H1 (cell line): Measurements from ENCODE around the gene GNB3. TPM values are rescaled to one million over a fixed set of nuclear protein-coding genes. Genes with fewer than 3 reads are reported as not detected.

Experiments
- CTCF ChIA-PET: fragments of 300-600 bp; sonication (Branson Sonifier 250); formaldehyde crosslinking; loops from one replicate; lab custom pipeline; 2021; ENCODE audit not compliant: partially characterized antibody; lab: Charles Lee
- POLR2A ChIA-PET: fragments of 300-600 bp; sonication (Branson Sonifier 250); formaldehyde crosslinking; loops from one replicate; lab custom pipeline; 2021; ENCODE audit warnings: inconsistent platforms; ENCODE audit not compliant: partially characterized antibody; lab: Charles Lee
- DNase-seq, 2 experiments: peaks; one replicate each; pipeline versions ENCODE4 v3.0.0 to v3.0.0-alpha.2; 2010 to 2022; ENCODE audit warnings: low spot score in 2 of 2, low read depth in 1 of 2, mixed read lengths in 1 of 2
- FAIRE-seq: peaks from 2 replicates; lab custom pipeline; 2011; peaks lifted over from hg19 to GRCh38; lab: Jason Lieb, UNC
- H2AFZ ChIP-seq: 2 replicates; pipeline ENCODE4 v1.8.1; 2012; ENCODE audit warnings: low read length, inconsistent platforms
- H2AK5ac ChIP-seq: 2 replicates; pipeline ENCODE4 v1.6.1; 2013; ENCODE audit warnings: low read depth, low read length
- H2BK120ac ChIP-seq: replicated peaks from 2 replicates; pipeline ENCODE3; 2013; ENCODE audit warnings: low read depth, low read length, inconsistent platforms
- H2BK12ac ChIP-seq: 2 replicates; pipeline ENCODE4 v1.6.1; 2013; ENCODE audit warnings: low read depth, low read length
- H2BK15ac ChIP-seq: 2 replicates; pipeline ENCODE4 v1.6.1; 2013; ENCODE audit warnings: low read length
- H2BK20ac ChIP-seq: 2 replicates; pipeline ENCODE4 v1.6.1; 2013; ENCODE audit warnings: low read length
- H2BK5ac ChIP-seq: 2 replicates; pipeline ENCODE4 v1.6.1; 2013; ENCODE audit warnings: low read depth, low read length
- H3K14ac ChIP-seq: 2 replicates; pipeline ENCODE4 v1.6.1; 2013; ENCODE audit warnings: inconsistent platforms; ENCODE audit not compliant: insufficient read length
- H3K18ac ChIP-seq: 2 replicates; pipeline ENCODE4 v1.6.1; 2013; ENCODE audit warnings: low read length; ENCODE audit errors: extremely low read depth
- H3K23ac ChIP-seq: 2 replicates; pipeline ENCODE4 v1.6.1; 2013; ENCODE audit warnings: inconsistent platforms; ENCODE audit not compliant: insufficient read length
- H3K23me2 ChIP-seq: 2 replicates; pipeline ENCODE4 v1.6.1; 2013; ENCODE audit warnings: low read depth, low read length
- H3K27ac ChIP-seq: 2 replicates; pipeline ENCODE4 v1.6.1; 2011; ENCODE audit warnings: low read depth, low read length, inconsistent platforms
- H3K27me3 ChIP-seq, 4 experiments: replicated peaks in 1 of 4; 1 replicate in 1 of 4; 2 replicates in 3 of 4; pipeline versions ENCODE4 v1.6.1 to v1.8.1; 2011 to 2013; ENCODE audit warnings: low read length in 3 of 4, mild to moderate bottlenecking in 3 of 4, inconsistent platforms in 2 of 4, mixed read lengths in 2 of 4, moderate library complexity in 1 of 4; ENCODE audit not compliant: control insufficient read depth in 3 of 4, insufficient read depth in 3 of 4; ENCODE audit errors: extremely low read depth in 1 of 4
- H3K36me3 ChIP-seq, 4 experiments: 2 replicates each; pipeline versions ENCODE4 v1.6.1 to v1.8.1; 2011 to 2013; ENCODE audit warnings: mild to moderate bottlenecking in 4 of 4, low read length in 3 of 4, moderate library complexity in 2 of 4, control low read depth in 1 of 4, inconsistent platforms in 1 of 4; ENCODE audit not compliant: insufficient read depth in 4 of 4, control insufficient read depth in 2 of 4
- H3K4ac ChIP-seq: replicated peaks from 2 replicates; pipeline ENCODE3; 2013; ENCODE audit warnings: low read length, low read depth, mixed read lengths, inconsistent platforms; ENCODE audit not compliant: insufficient read length
- H3K4me1 ChIP-seq, 4 experiments: replicated peaks in 1 of 4; 1 replicate in 1 of 4; 2 replicates in 3 of 4; pipeline versions ENCODE4 v1.6.1 to v1.8.1; 2011 to 2013; ENCODE audit warnings: low read length in 3 of 4, inconsistent platforms in 2 of 4, mixed read lengths in 1 of 4; ENCODE audit not compliant: insufficient read depth in 4 of 4, control insufficient read depth in 3 of 4
- H3K4me2 ChIP-seq, 2 experiments: 2 replicates each; pipeline versions ENCODE4 v1.6.1 to v1.8.1; 2011 to 2013; ENCODE audit warnings: low read depth in 2 of 2, low read length in 2 of 2, control low read depth in 1 of 2, inconsistent platforms in 1 of 2, mild to moderate bottlenecking in 1 of 2; ENCODE audit not compliant: insufficient read depth in 1 of 2
- H3K4me3 ChIP-seq, 4 experiments: fragments of 200-600, 300-600 bp in 1 of 4; sonication (generic), shearing (Covaris generic), sonication (Bioruptor Twin) in 1 of 4; 2 replicates each; pipeline versions ENCODE4 v1.5.1 to v1.8.1; 2011 to 2016; ENCODE audit warnings: low read length in 4 of 4, low read depth in 3 of 4, control low read depth in 2 of 4, inconsistent platforms in 2 of 4, mild to moderate bottlenecking in 2 of 4, mixed read lengths in 1 of 4, moderate library complexity in 1 of 4; ENCODE audit not compliant: insufficient read depth in 2 of 4; ENCODE audit errors: extremely low read depth in 1 of 4
- H3K56ac ChIP-seq: replicated peaks from 2 replicates; pipeline ENCODE3; 2013; ENCODE audit warnings: low read depth, mild to moderate bottlenecking, mixed read lengths, low read length, inconsistent platforms; ENCODE audit not compliant: insufficient read length
- H3K79me1 ChIP-seq: 2 replicates; pipeline ENCODE4 v1.6.1; 2013; ENCODE audit warnings: low read depth, low read length, control low read depth
- H3K79me2 ChIP-seq, 2 experiments: 2 replicates each; pipeline versions ENCODE4 v1.6.1 to v1.8.1; 2012 to 2013; ENCODE audit warnings: low read length in 2 of 2, mild to moderate bottlenecking in 2 of 2, inconsistent platforms in 1 of 2; ENCODE audit not compliant: insufficient read depth in 2 of 2, control insufficient read depth in 1 of 2
- H3K9ac ChIP-seq, 4 experiments: replicated peaks in 1 of 4; 1 replicate in 1 of 4; 2 replicates in 3 of 4; pipeline versions ENCODE4 v1.6.1 to v1.8.1; 2011 to 2013; ENCODE audit warnings: low read depth in 3 of 4, low read length in 3 of 4, control low read depth in 2 of 4, mild to moderate bottlenecking in 2 of 4, moderate library complexity in 2 of 4, inconsistent platforms in 1 of 4; ENCODE audit errors: extremely low read depth in 1 of 4
- H3K9me3 ChIP-seq, 2 experiments: 2 replicates each; pipeline versions ENCODE4 v1.6.1 to v1.8.1; 2012 to 2013; ENCODE audit warnings: mild to moderate bottlenecking in 2 of 2, moderate library complexity in 2 of 2, control low read depth in 1 of 2, inconsistent platforms in 1 of 2, low read depth in 1 of 2, low read length in 1 of 2, mixed read lengths in 1 of 2; ENCODE audit not compliant: insufficient read depth in 2 of 2
- H4K20me1 ChIP-seq, 2 experiments: replicated peaks in 1 of 2; 2 replicates each; pipeline versions ENCODE3 to v1.8.1; 2011 to 2013; ENCODE audit warnings: inconsistent platforms in 2 of 2, low read length in 2 of 2, mild to moderate bottlenecking in 1 of 2; ENCODE audit not compliant: insufficient read depth in 2 of 2, control insufficient read depth in 1 of 2
- H4K5ac ChIP-seq: 2 replicates; pipeline ENCODE4 v1.6.1; 2013; ENCODE audit warnings: low read length, low read depth, mixed read lengths, inconsistent platforms; ENCODE audit not compliant: insufficient read length
- H4K8ac ChIP-seq: 2 replicates; pipeline ENCODE4 v1.8.0; 2013; ENCODE audit warnings: mild to moderate bottlenecking, moderate library complexity, low read length, inconsistent platforms; ENCODE audit not compliant: insufficient read depth; ENCODE audit errors: extremely low read depth
- H4K91ac ChIP-seq: replicated peaks from 2 replicates; pipeline ENCODE3; 2013; ENCODE audit warnings: low read length, mixed read lengths, inconsistent platforms; ENCODE audit not compliant: insufficient read length
- BCL11A ChIP-seq, 2 experiments: IDR thresholded peaks; one replicate each; pipeline ENCODE4 v1.6.1; 2011; ENCODE audit warnings: low read depth in 2 of 2, low read length in 2 of 2, mild to moderate bottlenecking in 2 of 2
- CTBP2 ChIP-seq: IDR thresholded peaks from 2 replicates; pipeline ENCODE4 v1.7.0; 2011; ENCODE audit warnings: borderline replicate concordance, mild to moderate bottlenecking, moderate library complexity, mixed read lengths, low read length; ENCODE audit not compliant: insufficient read depth, insufficient read length
- EZH2 ChIP-seq: fragments of 200-600 bp; sonication (generic); IDR thresholded peaks from 2 replicates; pipeline ENCODE4 v1.7.1; 2012; ENCODE audit warnings: low read depth, mild to moderate bottlenecking, moderate library complexity, low read length, inconsistent platforms; ENCODE audit not compliant: severe bottlenecking
- POLR2A ChIP-seq, 2 experiments: IDR thresholded peaks; 1 replicate in 1 of 2; 2 replicates in 1 of 2; pipeline ENCODE4 v1.6.1; 2011; ENCODE audit warnings: low read depth in 2 of 2, low read length in 2 of 2, mild to moderate bottlenecking in 2 of 2; ENCODE audit errors: control extremely low read depth in 1 of 2
- RBBP5 ChIP-seq: IDR thresholded peaks from 2 replicates; pipeline ENCODE4 v1.7.1; 2012; ENCODE audit warnings: low read depth, mild to moderate bottlenecking, inconsistent platforms, low read length, moderate library complexity, borderline replicate concordance
- SIRT6 ChIP-seq: IDR thresholded peaks from one replicate; pipeline ENCODE4 v1.7.1; 2012; ENCODE audit warnings: low read length, inconsistent platforms
- TAF1 ChIP-seq: IDR thresholded peaks from 2 replicates; pipeline ENCODE4 v1.6.1; 2011; ENCODE audit warnings: mild to moderate bottlenecking, low read depth, low read length
- YY1 ChIP-seq: IDR thresholded peaks from 2 replicates; pipeline ENCODE4 v1.6.1; 2011; ENCODE audit warnings: low read depth, mild to moderate bottlenecking, low read length
- WGBS, 2 experiments: shearing (Covaris generic) in 1 of 2; methylation state at CpG; one replicate each; pipeline versions ENCODE4 v1.1.6 to v1.1.7; 2013 to 2015; ENCODE audit warnings: low lambda C conversion rate in 2 of 2, mixed read lengths in 2 of 2, inconsistent platforms in 1 of 2, low coverage in 1 of 2, missing lambda C conversion rate in 1 of 2; ENCODE audit not compliant: insufficient replicate concordance in 2 of 2, insufficient coverage in 1 of 2, insufficient read length in 1 of 2; ENCODE audit errors: extremely low coverage in 1 of 2, missing lambda C conversion rate in 1 of 2; 5-methylcytosine and 5-hydroxymethylcytosine counted together
- polyA plus RNA-seq, 7 experiments: library from polyadenylated mRNA; depleted of rRNA in 3 of 7; stranded (reverse) in 5 of 7; unstranded in 2 of 7; fragments of >200 nt in 5 of 7; fragments of 200-250 nt in 2 of 7; gene quantifications; 1 replicate in 5 of 7; 2 replicates in 1 of 7; 4 replicates in 1 of 7; pipeline versions ENCODE4 v1.2.1 to v1.2.3, GENCODE V29; 2011 to 2013; ENCODE audit warnings: missing spikeins in 2 of 7, mixed read lengths in 2 of 7
- total RNA-seq: library from RNA; stranded (reverse); fragmentation: NEBNext Ultra II Directional; extraction: Animal tissue kit (Norgen Biotek cat#: 25700); gene quantifications from 2 replicates; pipeline ENCODE4 v1.2.1, GENCODE V29; 2021

GNB3 gene
- total and polyA plus RNA-seq, 2 of the 8 experiments (the other 6 are each of a cell fraction or from before 2014, with no cell fraction given), result 9.9 TPM

DNA sequence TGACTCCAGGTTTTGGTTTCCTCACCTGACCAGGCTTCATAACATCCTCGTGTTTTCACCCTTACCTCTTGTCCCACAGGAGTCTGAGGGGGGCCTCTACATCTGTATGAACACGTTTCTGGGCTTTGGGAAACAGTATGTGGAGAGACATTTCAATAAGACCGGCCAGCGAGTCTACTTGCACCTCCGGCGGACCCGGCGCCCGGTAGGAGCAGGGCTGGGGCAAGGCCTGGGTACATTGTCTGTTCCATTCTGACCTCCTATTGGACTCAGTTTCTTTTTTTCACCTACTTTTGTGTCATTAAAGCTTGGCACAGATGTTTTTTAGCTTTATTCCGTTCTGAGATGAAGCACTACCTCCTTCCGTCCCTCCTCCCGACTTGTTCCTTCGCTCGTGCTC lies 14.6 kb downstream of the GNB3 start:
- Histone ChIP-seq H4K91ac (no peak overlapping the region), H3K56ac (no peak overlapping the region), H2BK12ac (no peak overlapping the region), H2AFZ (no peak overlapping the region), H2BK20ac (no peak overlapping the region), H3K4me2 (no peak overlapping the region), H3K27ac (no peak overlapping the region), H3K79me2 (peaks cover 0 to 26% of the 10 kb centered on the region in 2 experiments; a peak in 2 of 4 replicates), H3K23me2 (peaks cover 10% of the 10 kb centered on the region), H3K18ac (no peak overlapping the region), H4K5ac (no peak overlapping the region), H3K9ac (no peak overlapping the region), H3K27me3 (no peaks in the 10 kb centered on the region), H3K23ac (no peak overlapping the region), H2BK120ac (no peak overlapping the region), H2BK15ac (no peak overlapping the region), H4K8ac (no peak overlapping the region), H3K36me3 (peaks cover 18 to 45% (median 40%) of the 10 kb centered on the region in 4 experiments), H3K4me3 (no peak overlapping the region), H2AK5ac (no peak overlapping the region), H3K9me3 (no peaks in the 10 kb centered on the region), H3K4me1 (peaks cover 0 to 10% (median 3%) of the 10 kb centered on the region in 4 experiments; a peak in 5 of 7 replicates), H3K79me1 (no peaks in the 10 kb centered on the region; the same call in 1 of the 2 replicates), H2BK5ac (no peak overlapping the region), H3K4ac (no peak overlapping the region), H3K14ac (no peak overlapping the region), H4K20me1 (peaks cover 0 to 3% of the 10 kb centered on the region in 2 experiments)
- WGBS, 2 experiments, result 95% methylated on average over 14 of the region's 14 CpGs; no CpG with 5 or more reads in 1 of the 2 experiments
- CTCF ChIA-PET, result interaction anchor here (0.9 to 19.8 kb wide), 5 partner anchors 10 to 286 kb away, joined by 3 to 292 read pairs (median 3); partner anchors contain the start of genes GNB3 and P3H3
- no peak for FAIRE-seq
- no peak for DNase-seq
- POLR2A ChIA-PET, result interaction anchor here (1.4 to 25.7 kb wide), 4 partner anchors 12 to 88 kb away, joined by 3 to 588 read pairs (median 208); partner anchors contain the start of genes C12orf57, GNB3, GPR162 and P3H3
- TF ChIP-seq RBBP5, result no peak
- TF ChIP-seq SIRT6, result no peak
- no peak for TF ChIP-seq TAF1
- no peak for TF ChIP-seq CTBP2
- TF ChIP-seq BCL11A (IDR thresholded peaks at IDR 0.05; ENCODE audit: low read depth in 2 of 2, low read length in 2 of 2), result no peak
- no peak for TF ChIP-seq POLR2A (IDR thresholded peaks at IDR 0.05; ENCODE audit: control extremely low read depth in 1 of 2, low read depth in 2 of 2, low read length in 2 of 2)
- TF ChIP-seq EZH2, result no peak
- no peak for TF ChIP-seq YY1
